A549 (cell line): ENCODE data around the gene GFOD2. TPM values are rescaled to one million over a fixed set of nuclear protein-coding genes. Genes with fewer than 3 reads are reported as not detected.

Source experiments
- ATAC-seq, 2 experiments: fragments of 200-7000 bp in 1 of 2; fragments of >200 bp in 1 of 2; cut with Nextera tagmentation in 1 of 2; cut with Tn5 transposase in 1 of 2; 3 replicates each; pipeline versions ENCODE4 v1.8.0 to v1.9.1; 2018 to 2020; ENCODE audit warnings: mild to moderate bottlenecking in 1 of 2, moderate library complexity in 1 of 2
- CTCF ChIA-PET: fragments of 300-600 bp; sonication (Branson Sonifier 250); formaldehyde crosslinking; extraction: SDS; loops from one replicate; lab custom pipeline; 2021; ENCODE audit warnings: antibody characterized with exemption, inconsistent platforms; lab: Yijun Ruan, JAX
- POLR2A ChIA-PET: fragments of 350-600 bp; formaldehyde crosslinking; extraction: SDS; loops from one replicate; lab custom pipeline; 2021; ENCODE audit warnings: antibody characterized with exemption, inconsistent platforms; lab: Yijun Ruan, JAX
- DNase-seq, 2 experiments: peaks; one replicate each; pipeline versions ENCODE4 v3.0.0 to v3.0.0-alpha.2; 2011 to 2016; ENCODE audit warnings: low read depth in 1 of 2, low spot score in 1 of 2
- FAIRE-seq: peaks from 2 replicates; lab custom pipeline; 2011; peaks lifted over from hg19 to GRCh38; lab: Jason Lieb, UNC
- H3K27ac ChIP-seq, 2 experiments: fragments of >200 bp; sonication (Bioruptor Twin); formaldehyde crosslinking; 3 replicates each; pipeline ENCODE4 v1.5.1; 2016 to 2017
- H3K4me1 ChIP-seq: fragments of >200 bp; sonication (Bioruptor Twin); formaldehyde crosslinking; 3 replicates; pipeline ENCODE4 v1.6.1; 2016
- H3K4me2 ChIP-seq: fragments of >200 bp; sonication (Bioruptor Twin); formaldehyde crosslinking; 3 replicates; pipeline ENCODE4 v1.6.1; 2016
- H3K4me3 ChIP-seq: fragments of >200 bp; sonication (Bioruptor Twin); formaldehyde crosslinking; 3 replicates; pipeline ENCODE4 v1.5.1; 2016
- H3K9me3 ChIP-seq: fragments of >200 bp; sonication (Bioruptor Twin); formaldehyde crosslinking; 3 replicates; pipeline ENCODE4 v1.6.1; 2016
- BCL3 ChIP-seq: fragments of >200 bp; sonication (Bioruptor Twin); formaldehyde crosslinking; IDR thresholded peaks from 3 replicates; pipeline ENCODE4 v1.6.1; 2016
- BHLHE40 ChIP-seq: IDR thresholded peaks from 2 replicates; pipeline ENCODE4 v1.6.1; 2012; ENCODE audit warnings: low read depth, low read length, inconsistent platforms
- CBX8 ChIP-seq: fragments of 200-600 bp; sonication (generic); IDR thresholded peaks from 2 replicates; pipeline ENCODE4 v1.6.1; 2016
- CHD2 ChIP-seq: fragments of 150-350 bp; IDR thresholded peaks from 2 replicates; pipeline ENCODE4 v1.6.1; 2014; ENCODE audit warnings: low read length; ENCODE audit not compliant: partially characterized antibody
- CHD4 ChIP-seq: fragments of 200-600 bp; sonication (generic); IDR thresholded peaks from 2 replicates; pipeline ENCODE4 v1.6.1; 2016; ENCODE audit warnings: antibody characterized with exemption, mild to moderate bottlenecking, borderline replicate concordance
- EHF ChIP-seq: fragments of 250-450 bp; sonication (Bioruptor Pico); IDR thresholded peaks from 2 replicates; pipeline ENCODE4 v1.5.0; 2020; ENCODE audit warnings: mild to moderate bottlenecking
- EHMT2 ChIP-seq: fragments of 200-600 bp; sonication (generic); IDR thresholded peaks from 2 replicates; pipeline ENCODE4 v1.6.1; 2016; ENCODE audit warnings: antibody characterized with exemption, low read depth, mild to moderate bottlenecking, moderate library complexity
- FOSB ChIP-seq: fragments of 250-450 bp; sonication (Bioruptor Pico); IDR thresholded peaks from 2 replicates; pipeline ENCODE4 v1.5.0; 2020; ENCODE audit warnings: mild to moderate bottlenecking, moderate library complexity
- FOSL2 ChIP-seq, 2 experiments: fragments of 450-650 bp in 1 of 2; fragments of >200 bp in 1 of 2; sonication (Bioruptor Twin) in 1 of 2; formaldehyde crosslinking; IDR thresholded peaks; 2 replicates each; pipeline versions ENCODE4 v1.5.0 to v1.6.1; 2016 to 2020; ENCODE audit warnings: mild to moderate bottlenecking in 1 of 2, moderate library complexity in 1 of 2
- GATA3 ChIP-seq: IDR thresholded peaks from 2 replicates; pipeline ENCODE4 v1.6.1; 2012; ENCODE audit warnings: borderline replicate concordance
- HMGXB4 ChIP-seq: fragments of 250-450 bp; sonication (Bioruptor Pico); IDR thresholded peaks from 2 replicates; pipeline ENCODE4 v1.5.0; 2021; ENCODE audit warnings: mild to moderate bottlenecking, moderate library complexity, borderline replicate concordance
- HOXB13 ChIP-seq: fragments of 250-450 bp; sonication (Bioruptor Pico); IDR thresholded peaks from 2 replicates; pipeline ENCODE4 v1.5.0; 2020; ENCODE audit warnings: low read depth, mild to moderate bottlenecking, moderate library complexity
- MAFK ChIP-seq: fragments of 450-650 bp; IDR thresholded peaks from 2 replicates; pipeline ENCODE4 v1.6.1; 2014; ENCODE audit not compliant: partially characterized antibody
- PBX3 ChIP-seq: IDR thresholded peaks from 2 replicates; pipeline ENCODE4 v1.6.1; 2012
- PHF8 ChIP-seq: fragments of 200-600 bp; sonication (generic); IDR thresholded peaks from 2 replicates; pipeline ENCODE4 v1.6.1; 2016; ENCODE audit warnings: low read depth, mild to moderate bottlenecking, antibody characterized with exemption, moderate library complexity, borderline replicate concordance
- RARB ChIP-seq: fragments of 250-450 bp; sonication (Bioruptor Pico); IDR thresholded peaks from 2 replicates; pipeline ENCODE4 v1.8.0; 2021; ENCODE audit warnings: mild to moderate bottlenecking, moderate library complexity
- RFX5 ChIP-seq: fragments of 450-650 bp; IDR thresholded peaks from 2 replicates; pipeline ENCODE4 v1.7.1; 2014; ENCODE audit warnings: antibody characterized with exemption, mild to moderate bottlenecking, moderate library complexity
- SMC3 ChIP-seq: fragments of >200 bp; sonication (Bioruptor Twin); formaldehyde crosslinking; IDR thresholded peaks from 3 replicates; pipeline ENCODE4 v1.6.1; 2018; ENCODE audit warnings: inconsistent platforms
- TP53 ChIP-seq: fragments of 250-450 bp; sonication (Bioruptor Pico); IDR thresholded peaks from 2 replicates; pipeline ENCODE4 v1.5.0; 2021; ENCODE audit warnings: mild to moderate bottlenecking, moderate library complexity
- WGBS: methylation state at CpG from one replicate; pipeline ENCODE4 v1.1.6; 2017; ENCODE audit errors: missing lambda C conversion rate; 5-methylcytosine and 5-hydroxymethylcytosine counted together
- polyA plus RNA-seq, 4 experiments: library from polyadenylated mRNA; depleted of rRNA in 3 of 4; stranded (reverse); fragments of >200 nt; fragmentation: RNase III in 1 of 4; extraction: RNeasy Plus Mini Kit Qiagen cat#74134 plus additional on column Dnase treatment in 1 of 4; gene quantifications; 2 replicates in 3 of 4; 3 replicates in 1 of 4; pipeline ENCODE4 v1.2.3, GENCODE V29; 2011 to 2017
- TF ChIP-seq, protein P1 (sequence below): fragments of 200-600 bp; sonication (generic); IDR thresholded peaks from 2 replicates; pipeline ENCODE4 v1.6.1; 2016; ENCODE audit warnings: antibody characterized with exemption, mild to moderate bottlenecking, moderate library complexity

Gene GFOD2
- polyA plus RNA-seq, 2 of the 4 experiments (the other 2 are of a cell fraction) = 10.3 to 16.4 TPM

GRCh38 chr16:67718668-67719047 is 458 bp downstream of the GFOD2 start (continued):
- no peak for TF ChIP-seq HMGXB4 (CRISPR knock-in tag)

- peaks cover 15% of the 10 kb centered on the region for H3K4me1 ChIP-seq
- 90% methylated on average over 2 of the region's 2 CpGs for WGBS
- ChIA-PET CTCF (no interaction called here), POLR2A (no interaction called here)
- DNase-seq (no peak), FAIRE-seq (no peak), ATAC-seq (no peak)
- no peak overlapping the region for H3K27ac ChIP-seq
- no peak overlapping the region for H3K4me3 ChIP-seq
- no peak for TF ChIP-seq MAFK
- no peak for TF ChIP-seq SMC3
- TF ChIP-seq FOSL2 (IDR thresholded peaks at IDR 0.05) = no peak
- TF ChIP-seq FOSL2 (CRISPR knock-in tag; IDR thresholded peaks at IDR 0.05) = no peak
- no peak for TF ChIP-seq GATA3
- TF ChIP-seq HOXB13 (CRISPR knock-in tag) = no peak
- TF ChIP-seq BHLHE40 = no peak
- no peak for TF ChIP-seq CBX8
- TF ChIP-seq, protein P1, sequence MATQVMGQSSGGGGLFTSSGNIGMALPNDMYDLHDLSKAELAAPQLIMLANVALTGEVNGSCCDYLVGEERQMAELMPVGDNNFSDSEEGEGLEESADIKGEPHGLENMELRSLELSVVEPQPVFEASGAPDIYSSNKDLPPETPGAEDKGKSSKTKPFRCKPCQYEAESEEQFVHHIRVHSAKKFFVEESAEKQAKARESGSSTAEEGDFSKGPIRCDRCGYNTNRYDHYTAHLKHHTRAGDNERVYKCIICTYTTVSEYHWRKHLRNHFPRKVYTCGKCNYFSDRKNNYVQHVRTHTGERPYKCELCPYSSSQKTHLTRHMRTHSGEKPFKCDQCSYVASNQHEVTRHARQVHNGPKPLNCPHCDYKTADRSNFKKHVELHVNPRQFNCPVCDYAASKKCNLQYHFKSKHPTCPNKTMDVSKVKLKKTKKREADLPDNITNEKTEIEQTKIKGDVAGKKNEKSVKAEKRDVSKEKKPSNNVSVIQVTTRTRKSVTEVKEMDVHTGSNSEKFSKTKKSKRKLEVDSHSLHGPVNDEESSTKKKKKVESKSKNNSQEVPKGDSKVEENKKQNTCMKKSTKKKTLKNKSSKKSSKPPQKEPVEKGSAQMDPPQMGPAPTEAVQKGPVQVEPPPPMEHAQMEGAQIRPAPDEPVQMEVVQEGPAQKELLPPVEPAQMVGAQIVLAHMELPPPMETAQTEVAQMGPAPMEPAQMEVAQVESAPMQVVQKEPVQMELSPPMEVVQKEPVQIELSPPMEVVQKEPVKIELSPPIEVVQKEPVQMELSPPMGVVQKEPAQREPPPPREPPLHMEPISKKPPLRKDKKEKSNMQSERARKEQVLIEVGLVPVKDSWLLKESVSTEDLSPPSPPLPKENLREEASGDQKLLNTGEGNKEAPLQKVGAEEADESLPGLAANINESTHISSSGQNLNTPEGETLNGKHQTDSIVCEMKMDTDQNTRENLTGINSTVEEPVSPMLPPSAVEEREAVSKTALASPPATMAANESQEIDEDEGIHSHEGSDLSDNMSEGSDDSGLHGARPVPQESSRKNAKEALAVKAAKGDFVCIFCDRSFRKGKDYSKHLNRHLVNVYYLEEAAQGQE = no peak
- TF ChIP-seq EHF (CRISPR knock-in tag) = no peak
- no peak for TF ChIP-seq FOSB (CRISPR knock-in tag)
- no peak for TF ChIP-seq BCL3
- no peak for TF ChIP-seq RFX5
- TF ChIP-seq PHF8 = no peak
- TF ChIP-seq TP53 = no peak
- no peak for TF ChIP-seq CHD4
- TF ChIP-seq EHMT2 = no peak
- no peaks in the 10 kb centered on the region for H3K9me3 ChIP-seq
- no peak overlapping the region for H3K4me2 ChIP-seq
These were observed 3.0 kb downstream of the GFOD2 start for GRCh38 chr16:67716097-67716496.

DNA sequence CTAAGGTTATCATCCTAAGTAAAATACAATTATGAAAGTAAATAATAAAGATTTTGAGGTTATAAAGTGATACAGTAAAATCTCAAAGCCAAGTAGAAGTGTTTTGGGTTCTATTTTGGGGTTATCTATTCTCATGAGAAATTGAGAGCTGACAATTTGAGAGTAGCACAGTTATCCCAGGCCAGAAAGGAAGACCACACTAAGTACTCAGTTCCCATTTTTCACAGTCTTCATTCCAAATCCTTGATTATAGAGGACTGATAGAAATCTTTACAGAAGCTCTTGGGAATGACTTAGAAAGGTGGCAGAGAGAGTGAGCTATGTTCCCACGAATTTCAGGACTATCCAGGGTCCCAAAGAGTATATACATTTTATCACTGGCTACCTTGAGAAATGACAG is 4.6 kb downstream of the GFOD2 start:
- no peak for ATAC-seq
- Histone ChIP-seq H3K4me1 (peaks cover 8% of the 10 kb centered on the region), H3K4me3 (no peak overlapping the region), H3K27ac (no peak overlapping the region), H3K9me3 (no peaks in the 10 kb centered on the region), H3K4me2 (no peak overlapping the region)
- ChIA-PET POLR2A (no interaction called here), CTCF (interaction anchor here (0.6 to 1.1 kb wide), 2 partner anchors 37 to 102 kb away, joined by 3 to 4 read pairs; no protein-coding TSS in a partner anchor)
- no peak for DNase-seq
- 76% methylated on average over 1 of the region's 1 CpG for WGBS
- TF ChIP-seq EHF (CRISPR knock-in tag) = no peak
- TF ChIP-seq PBX3 = no peak
- TF ChIP-seq, protein P1 = no peak
- no peak for TF ChIP-seq RARB (CRISPR knock-in tag)
- no peak for TF ChIP-seq CHD2
- FAIRE-seq = no peak
